Naive thymus-derived CD4-positive, alpha-beta T cell (primary cell): Measurements from ENCODE around the gene NAV2. TPM values are rescaled to one million over a fixed set of nuclear protein-coding genes. Genes with fewer than 3 reads are reported as not detected.

Experiments
- ATAC-seq: fragments of 150-1000 bp; cut with Tn5 transposase; 2 replicates; pipeline ENCODE4 v1.10.0; 2021; ENCODE audit warnings: mild to moderate bottlenecking, moderate library complexity
- CTCF ChIA-PET: fragments of 350-600 bp; sonication (Branson Sonifier 250); formaldehyde crosslinking; loops from one replicate; lab custom pipeline; 2021; ENCODE audit warnings: antibody characterized with exemption; lab: Charles Lee
- POLR2A ChIA-PET: fragments of 350-600 bp; sonication (Branson Sonifier 250); formaldehyde crosslinking; loops from one replicate; lab custom pipeline; 2021; ENCODE audit warnings: antibody characterized with exemption, inconsistent platforms; lab: Charles Lee
- DNase-seq, 9 donors: peaks; one replicate each; pipeline versions ENCODE4 v3.0.0 to v3.0.0-alpha.2; 2020 to 2022; ENCODE audit warnings: mixed read lengths in 1 of 9
- H3K27ac ChIP-seq: one replicate; pipeline ENCODE4 v1.7.0; 2013; ENCODE audit warnings: mild to moderate bottlenecking, low read depth, low read length, moderate library complexity
- H3K27me3 ChIP-seq, 2 donors: one replicate each; pipeline ENCODE4 v1.7.0; 2013; ENCODE audit warnings: low read length in 2 of 2, mild to moderate bottlenecking in 2 of 2, moderate library complexity in 2 of 2; ENCODE audit not compliant: control insufficient read depth in 2 of 2, insufficient read depth in 2 of 2
- H3K36me3 ChIP-seq, 3 experiments: 1 replicate in 2 of 3; 2 replicates in 1 of 3; pipeline ENCODE4 v1.7.0; 2013; ENCODE audit warnings: low read length in 3 of 3, mild to moderate bottlenecking in 3 of 3, moderate library complexity in 1 of 3; ENCODE audit not compliant: insufficient read depth in 3 of 3, control insufficient read depth in 2 of 3
- H3K4me1 ChIP-seq, 2 donors: one replicate each; pipeline ENCODE4 v1.7.0; 2013; ENCODE audit warnings: low read length in 2 of 2, mild to moderate bottlenecking in 2 of 2, moderate library complexity in 1 of 2; ENCODE audit not compliant: control insufficient read depth in 2 of 2, insufficient read depth in 2 of 2
- H3K4me3 ChIP-seq: 2 replicates; pipeline ENCODE4 v1.7.0; 2013; ENCODE audit warnings: mild to moderate bottlenecking, low read length
- H3K9me3 ChIP-seq, 3 experiments: 1 replicate in 2 of 3; 2 replicates in 1 of 3; pipeline ENCODE4 v1.7.0; 2013; ENCODE audit warnings: low read length in 3 of 3; ENCODE audit not compliant: control insufficient read depth in 2 of 3
- H3K27ac Mint-ChIP-seq, 9 donors: one replicate each; pipeline ENCODE4 v1.8.0; 2020 to 2022; ENCODE audit warnings: mixed read lengths in 9 of 9, mild to moderate bottlenecking in 8 of 9, moderate library complexity in 5 of 9, inconsistent platforms in 2 of 9
- H3K27me3 Mint-ChIP-seq, 5 donors: one replicate each; pipeline ENCODE4 v1.8.0; 2021 to 2022; ENCODE audit warnings: mixed read lengths in 5 of 5, mild to moderate bottlenecking in 1 of 5
- H3K36me3 Mint-ChIP-seq, 5 donors: one replicate each; pipeline ENCODE4 v1.8.0; 2020 to 2022; ENCODE audit warnings: mixed read lengths in 5 of 5, mild to moderate bottlenecking in 3 of 5, inconsistent platforms in 1 of 5
- H3K4me1 Mint-ChIP-seq, 7 donors: one replicate each; pipeline ENCODE4 v1.8.0; 2020 to 2022; ENCODE audit warnings: mixed read lengths in 7 of 7, mild to moderate bottlenecking in 3 of 7, inconsistent platforms in 1 of 7
- H3K4me3 Mint-ChIP-seq, 10 donors: one replicate each; pipeline ENCODE4 v1.8.0; 2020 to 2022; ENCODE audit warnings: mild to moderate bottlenecking in 10 of 10, mixed read lengths in 10 of 10, moderate library complexity in 6 of 10, inconsistent platforms in 2 of 10
- H3K9me3 Mint-ChIP-seq, 11 donors: one replicate each; pipeline ENCODE4 v1.8.0; 2020 to 2022; ENCODE audit warnings: mixed read lengths in 11 of 11, mild to moderate bottlenecking in 4 of 11, inconsistent platforms in 1 of 11, moderate library complexity in 1 of 11
- intact Hi-C, 2 donors: fragments of 100-400 bp; cut with micrococcal nuclease; formaldehyde crosslinking; loops; one replicate each; pipeline ENCODE4 v1.15.1; 2023
- polyA plus RNA-seq, 2 donors: library from polyadenylated mRNA; unstranded; fragments of 300-500 nt; fragmentation: Illumina TruSeq; gene quantifications; one replicate each; pipeline ENCODE4 v1.2.3, GENCODE V29; 2021
- total RNA-seq, 6 experiments: library from RNA in 5 of 6; stranded (reverse) in 5 of 6; gene quantifications; 1 replicate in 5 of 6; 2 replicates in 1 of 6; pipeline ENCODE4 v1.2.3 and lab custom pipeline; 2021 to 2026

The NAV2 gene
- total and polyA plus RNA-seq, 7 experiments from 2014 or later, result 0.24 to 2.2 (median 0.48) TPM; not detected in 2

DNA sequence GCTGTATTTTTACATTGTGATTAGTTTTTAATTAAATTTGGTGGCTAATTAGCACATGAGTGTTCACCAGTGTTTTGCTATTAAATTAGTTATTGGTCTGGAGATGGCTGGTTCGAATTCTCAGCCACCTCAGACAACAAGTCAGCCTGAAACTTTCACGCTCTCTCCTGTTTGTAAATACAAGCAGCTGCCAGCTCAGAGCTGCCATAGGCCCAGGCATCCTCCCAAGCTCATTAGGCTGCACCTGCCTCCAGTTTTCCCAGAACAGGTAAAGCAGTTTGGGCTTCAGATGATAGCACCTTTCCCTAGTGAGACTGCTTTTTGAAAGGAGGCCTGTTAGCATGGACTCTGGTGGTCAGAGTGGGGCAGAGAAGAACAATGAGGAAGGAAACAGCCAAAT, 156.8 kb downstream of the NAV2 start:
- ChIA-PET CTCF (no interaction called here), POLR2A (no interaction called here)
- peaks cover 0 to 1% (median 0%) of the 10 kb centered on the region in 11 donors for H3K9me3 Mint-ChIP-seq
- DNase-seq (no peak), ATAC-seq (no peak)
- Histone ChIP-seq H3K4me1 (no peaks in the 10 kb centered on the region), H3K9me3 (no peaks in the 10 kb centered on the region), H3K4me3 (no peak overlapping the region), H3K27me3 (no peaks in the 10 kb centered on the region), H3K36me3 (no peaks in the 10 kb centered on the region), H3K27ac (no peak overlapping the region)
- H3K27ac Mint-ChIP-seq, result no peak overlapping the region
- no peaks in the 10 kb centered on the region for H3K4me1 Mint-ChIP-seq
- intact Hi-C loops, result no loop called here
- H3K4me3 Mint-ChIP-seq, result no peak overlapping the region
- no peaks in the 10 kb centered on the region for H3K36me3 Mint-ChIP-seq
- peaks cover 0 to 13% (median 0%) of the 10 kb centered on the region in 5 donors for H3K27me3 Mint-ChIP-seq

DNA sequence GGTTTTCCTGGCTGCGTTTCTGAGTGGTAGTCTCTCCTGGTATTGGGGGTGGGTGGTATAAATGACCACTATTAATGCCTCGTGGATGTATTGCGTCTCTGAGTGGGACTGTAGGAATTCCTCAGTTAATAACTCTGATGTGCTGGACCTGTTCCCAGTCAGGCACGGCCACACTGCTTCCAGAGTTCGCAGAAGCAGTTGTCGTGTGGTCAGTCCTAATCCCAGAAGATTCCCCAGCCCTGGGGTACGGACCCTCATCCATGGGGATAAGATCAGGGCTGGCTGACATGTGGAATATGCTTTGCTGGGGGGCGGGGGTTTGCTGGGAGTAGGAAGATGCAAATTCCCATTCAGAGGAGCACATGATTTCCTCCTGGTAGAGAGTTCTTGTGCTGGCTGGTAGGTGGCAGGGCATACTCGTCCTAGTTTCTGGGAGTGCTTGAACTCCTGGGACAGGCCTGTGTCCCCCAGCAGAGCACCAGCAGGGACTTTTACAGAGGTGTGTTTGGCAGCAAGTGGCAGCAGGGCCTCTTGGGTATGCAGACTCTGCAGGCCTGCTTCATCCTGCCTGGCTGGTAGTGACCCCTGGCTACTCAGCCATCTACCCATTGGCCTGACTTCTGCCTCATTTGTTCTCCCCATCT, 157.4 kb downstream of the NAV2 start:
- Histone ChIP-seq H3K36me3 (no peaks in the 10 kb centered on the region), H3K4me1 (no peaks in the 10 kb centered on the region), H3K4me3 (no peak overlapping the region), H3K9me3 (no peaks in the 10 kb centered on the region), H3K27ac (no peak overlapping the region), H3K27me3 (no peaks in the 10 kb centered on the region)
- intact Hi-C loops, result no loop called here
- CTCF ChIA-PET, result no interaction called here
- H3K27ac Mint-ChIP-seq, result no peak overlapping the region
- peaks cover 0 to 1% (median 0%) of the 10 kb centered on the region in 11 donors for H3K9me3 Mint-ChIP-seq
- H3K4me3 Mint-ChIP-seq, result no peak overlapping the region
- H3K4me1 Mint-ChIP-seq, result no peaks in the 10 kb centered on the region
- POLR2A ChIA-PET, result no interaction called here
- H3K27me3 Mint-ChIP-seq, result peaks cover 0 to 7% (median 0%) of the 10 kb centered on the region in 5 donors
- DNase-seq (no peak), ATAC-seq (no peak)
- no peaks in the 10 kb centered on the region for H3K36me3 Mint-ChIP-seq

DNA sequence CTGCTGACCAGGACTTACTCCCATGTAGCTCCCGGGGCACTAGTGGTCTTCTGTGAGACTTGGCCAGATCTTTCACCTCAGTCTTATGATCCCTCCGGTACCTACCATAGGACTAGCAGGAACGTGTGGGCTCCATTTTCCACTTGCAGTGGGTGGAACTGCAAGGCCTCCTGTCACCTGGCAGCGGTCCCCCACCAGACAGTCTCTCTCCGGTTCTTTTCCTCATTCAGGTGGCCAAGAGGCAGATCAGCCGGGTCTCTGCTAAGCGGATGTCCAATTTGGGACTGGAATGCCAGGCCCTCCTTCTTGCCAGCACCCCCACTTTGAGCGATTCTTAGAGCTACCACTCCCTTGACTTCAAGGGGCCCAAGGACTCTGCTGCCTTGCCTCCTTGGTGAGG, 158.9 kb downstream of the NAV2 start:
- ATAC-seq (no peak), DNase-seq (no peak)
- Mint-ChIP-seq H3K4me1 (no peaks in the 10 kb centered on the region), H3K4me3 (no peak overlapping the region), H3K9me3 (peaks cover 0 to 1% (median 0%) of the 10 kb centered on the region in 11 donors), H3K27me3 (peaks cover 0 to 12% (median 0%) of the 10 kb centered on the region in 5 donors), H3K36me3 (no peaks in the 10 kb centered on the region), H3K27ac (no peak overlapping the region)
- intact Hi-C loops, result no loop called here
- Histone ChIP-seq H3K4me3 (no peak overlapping the region), H3K27me3 (no peaks in the 10 kb centered on the region), H3K4me1 (no peaks in the 10 kb centered on the region), H3K9me3 (no peaks in the 10 kb centered on the region), H3K36me3 (no peaks in the 10 kb centered on the region), H3K27ac (no peak overlapping the region)
- ChIA-PET POLR2A (no interaction called here), CTCF (no interaction called here)

DNA sequence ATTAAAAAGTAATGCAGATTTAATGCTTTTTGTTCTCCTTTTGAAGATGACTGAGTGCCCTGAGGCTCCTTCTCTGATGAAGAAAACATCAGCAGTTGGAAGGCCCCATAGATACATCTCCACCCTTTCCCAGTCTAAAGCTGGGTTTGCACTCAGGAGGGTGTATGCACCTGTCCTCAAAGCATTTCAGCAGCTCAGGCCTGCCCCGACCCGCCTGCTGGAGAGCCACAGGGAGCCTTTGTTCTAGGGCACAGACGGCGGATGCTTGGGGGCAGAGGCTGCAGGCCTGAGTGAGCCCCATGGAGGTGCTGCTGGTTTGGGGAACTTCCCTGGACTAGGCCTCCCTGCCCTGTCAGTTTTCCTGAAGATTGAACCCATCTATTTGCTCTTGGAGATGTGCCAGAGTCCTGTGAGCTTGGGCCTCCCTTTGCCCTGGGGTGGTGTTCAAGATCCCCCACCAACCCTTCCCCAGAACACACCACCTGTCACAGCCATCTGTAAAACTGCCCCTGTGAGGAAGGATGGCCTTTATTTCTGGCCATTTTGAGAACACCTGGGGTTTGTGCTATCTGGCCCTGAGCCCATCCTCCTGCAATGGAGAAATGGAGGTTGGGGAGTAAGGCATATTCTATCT, 160.0 kb downstream of the NAV2 start:
- no peaks in the 10 kb centered on the region for H3K36me3 Mint-ChIP-seq
- Histone ChIP-seq H3K36me3 (no peaks in the 10 kb centered on the region), H3K4me1 (no peaks in the 10 kb centered on the region), H3K4me3 (no peak overlapping the region), H3K27ac (no peak overlapping the region), H3K9me3 (no peaks in the 10 kb centered on the region), H3K27me3 (no peaks in the 10 kb centered on the region)
- ATAC-seq (no peak), DNase-seq (no peak)
- POLR2A ChIA-PET, result no interaction called here
- CTCF ChIA-PET, result no interaction called here
- H3K27me3 Mint-ChIP-seq, result peaks cover 0 to 7% (median 0%) of the 10 kb centered on the region in 5 donors
- H3K27ac Mint-ChIP-seq, result no peak overlapping the region
- no peak overlapping the region for H3K4me3 Mint-ChIP-seq
- no peaks in the 10 kb centered on the region for H3K4me1 Mint-ChIP-seq
- intact Hi-C loops, result no loop called here
- H3K9me3 Mint-ChIP-seq, result no peaks in the 10 kb centered on the region

DNA sequence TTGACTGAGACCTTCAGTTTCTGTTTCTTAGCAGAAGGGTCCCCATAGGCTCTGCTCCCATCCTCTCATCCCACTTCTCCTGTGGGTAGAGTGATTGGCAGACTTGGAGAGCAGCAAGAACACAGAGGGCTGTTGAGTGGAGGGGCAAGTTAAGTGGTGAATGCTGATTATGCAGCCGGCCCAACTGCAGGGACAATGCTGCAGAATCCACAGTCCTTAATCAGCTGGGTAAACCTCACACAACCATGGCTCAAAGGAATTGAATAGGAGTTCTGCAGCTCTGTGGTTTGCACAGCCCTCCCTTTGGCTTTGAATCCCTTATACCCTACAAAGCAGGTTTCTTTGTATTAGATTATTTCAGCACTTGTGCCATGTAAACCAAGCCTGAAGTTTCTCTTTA, 161.1 kb downstream of the NAV2 start:
- no peaks in the 10 kb centered on the region for H3K36me3 ChIP-seq
- Mint-ChIP-seq H3K36me3 (no peaks in the 10 kb centered on the region), H3K27me3 (peaks cover 0 to 7% (median 0%) of the 10 kb centered on the region in 5 donors), H3K4me3 (no peak overlapping the region), H3K9me3 (no peaks in the 10 kb centered on the region), H3K4me1 (no peaks in the 10 kb centered on the region), H3K27ac (no peak overlapping the region)
- DNase-seq (no peak), ATAC-seq (no peak)
- H3K4me3 ChIP-seq, result no peak overlapping the region
- intact Hi-C loops, result no loop called here
- ChIA-PET POLR2A (no interaction called here), CTCF (no interaction called here)
- no peak overlapping the region for H3K27ac ChIP-seq
- no peaks in the 10 kb centered on the region for H3K27me3 ChIP-seq
- H3K9me3 ChIP-seq, result no peaks in the 10 kb centered on the region
- H3K4me1 ChIP-seq, result no peaks in the 10 kb centered on the region

DNA sequence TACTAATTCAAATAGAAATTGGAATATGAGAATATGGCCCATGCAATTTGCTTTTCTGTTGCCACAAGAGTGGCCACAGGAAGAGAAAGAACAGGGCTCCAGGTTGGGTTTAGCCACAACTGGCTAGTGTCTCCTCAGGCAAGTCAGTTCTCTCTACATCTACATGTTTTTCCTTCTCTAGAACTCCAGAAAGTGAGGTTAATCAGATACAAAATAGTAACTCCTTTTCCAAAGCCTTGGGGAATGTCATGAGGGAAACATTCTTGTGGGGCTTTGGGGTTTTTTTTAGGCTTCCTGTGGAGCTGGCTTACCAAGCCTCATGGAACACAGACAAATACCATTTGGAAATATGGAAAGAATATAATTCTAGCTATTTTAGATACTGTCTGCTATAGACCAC, 161.6 kb downstream of the NAV2 start:
- Histone ChIP-seq H3K9me3 (no peaks in the 10 kb centered on the region), H3K27ac (no peak overlapping the region), H3K4me3 (no peak overlapping the region), H3K4me1 (no peaks in the 10 kb centered on the region), H3K36me3 (no peaks in the 10 kb centered on the region), H3K27me3 (no peaks in the 10 kb centered on the region)
- no peaks in the 10 kb centered on the region for H3K36me3 Mint-ChIP-seq
- CTCF ChIA-PET, result no interaction called here
- H3K27me3 Mint-ChIP-seq, result peaks cover 0 to 7% (median 0%) of the 10 kb centered on the region in 5 donors
- POLR2A ChIA-PET, result no interaction called here
- H3K4me1 Mint-ChIP-seq, result no peaks in the 10 kb centered on the region
- no peak overlapping the region for H3K27ac Mint-ChIP-seq
- ATAC-seq (no peak), DNase-seq (no peak)
- intact Hi-C loops, result no loop called here
- no peaks in the 10 kb centered on the region for H3K9me3 Mint-ChIP-seq
- H3K4me3 Mint-ChIP-seq, result no peak overlapping the region

DNA sequence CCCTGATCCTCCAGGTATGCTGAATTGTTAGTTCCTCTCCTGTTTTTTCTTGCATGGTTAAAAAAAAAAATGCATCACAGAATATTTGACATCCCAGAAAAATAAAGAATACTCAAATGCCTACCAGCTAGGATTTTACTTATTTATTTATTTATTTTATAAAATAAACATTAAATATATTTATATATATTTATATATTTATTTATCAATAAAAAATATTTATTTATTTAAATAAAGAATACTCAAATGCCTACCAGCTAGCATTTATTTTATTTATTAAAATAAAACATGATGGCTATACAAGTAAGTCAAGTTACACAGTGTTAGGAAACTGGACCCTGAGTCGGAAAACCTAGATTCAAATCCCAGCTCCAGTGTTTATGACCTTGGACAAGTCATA, 164.1 kb downstream of the NAV2 start:
- intact Hi-C loops, result no loop called here
- POLR2A ChIA-PET, result no interaction called here
- DNase-seq, result no peak
- Histone ChIP-seq H3K27ac (no peak overlapping the region), H3K27me3 (no peaks in the 10 kb centered on the region), H3K4me3 (no peak overlapping the region), H3K4me1 (no peaks in the 10 kb centered on the region), H3K9me3 (no peaks in the 10 kb centered on the region), H3K36me3 (no peaks in the 10 kb centered on the region)
- Mint-ChIP-seq H3K9me3 (peaks cover 0 to 1% (median 0%) of the 10 kb centered on the region in 11 donors), H3K27me3 (peaks cover 0 to 8% (median 0%) of the 10 kb centered on the region in 5 donors), H3K27ac (no peak overlapping the region), H3K4me1 (no peaks in the 10 kb centered on the region), H3K36me3 (no peaks in the 10 kb centered on the region), H3K4me3 (no peak overlapping the region)
- ATAC-seq, result no peak
- CTCF ChIA-PET, result no interaction called here
